GM12873 (cell line): ENCODE data around the gene NTRK2.

Source experiments
- CTCF ChIP-seq: IDR thresholded peaks from 2 replicates; pipeline ENCODE4 v1.5.1; 2012; ENCODE audit warnings: low read depth, mild to moderate bottlenecking, moderate library complexity, low read length, control low read depth; ENCODE audit not compliant: insufficient read depth; ENCODE audit errors: missing control alignments

The NTRK2 gene

GRCh38 chr9:84701801-84702200 lies 32.3 kb downstream of the NTRK2 start:
- no peak for TF ChIP-seq CTCF

DNA sequence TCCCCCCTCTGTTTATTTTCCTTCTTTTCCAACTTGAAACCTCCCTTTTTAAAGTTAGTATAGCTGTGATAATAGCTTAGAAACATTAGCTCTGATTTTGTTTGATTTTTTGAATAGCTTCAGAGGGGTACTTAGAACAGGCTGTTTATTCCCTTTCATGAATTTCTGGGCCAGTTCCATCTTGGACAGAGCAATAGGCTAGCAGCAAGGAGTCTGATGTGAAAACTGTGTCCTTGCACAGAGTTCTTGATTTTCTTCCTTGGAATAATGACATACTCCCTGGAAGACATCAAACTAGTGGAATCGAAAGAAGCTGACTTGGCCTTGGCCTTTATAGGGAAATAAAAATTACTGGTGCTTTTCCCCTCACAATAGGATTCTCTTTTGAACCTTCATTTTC lies 32.9 kb downstream of the NTRK2 start:
- TF ChIP-seq CTCF, result no peak

DNA sequence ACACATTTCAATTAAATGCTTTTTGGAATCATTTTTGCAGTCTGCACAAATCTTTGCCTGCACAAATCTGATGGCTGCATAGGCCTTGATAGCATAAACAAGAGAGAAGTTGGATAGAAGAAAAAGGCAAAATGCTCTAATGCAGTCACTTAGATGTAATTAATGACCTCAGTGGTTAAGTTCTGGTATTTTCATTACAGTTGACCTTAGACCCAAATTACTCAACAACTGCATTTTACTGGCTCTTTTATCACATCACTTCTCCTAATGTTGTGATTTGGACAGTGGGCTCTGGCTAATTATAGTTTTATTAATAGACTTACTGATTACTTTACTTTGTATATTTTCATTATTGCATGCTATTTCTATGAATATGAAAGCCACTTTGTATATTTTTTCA lies 34.3 kb downstream of the NTRK2 start:
- TF ChIP-seq CTCF, result no peak

DNA sequence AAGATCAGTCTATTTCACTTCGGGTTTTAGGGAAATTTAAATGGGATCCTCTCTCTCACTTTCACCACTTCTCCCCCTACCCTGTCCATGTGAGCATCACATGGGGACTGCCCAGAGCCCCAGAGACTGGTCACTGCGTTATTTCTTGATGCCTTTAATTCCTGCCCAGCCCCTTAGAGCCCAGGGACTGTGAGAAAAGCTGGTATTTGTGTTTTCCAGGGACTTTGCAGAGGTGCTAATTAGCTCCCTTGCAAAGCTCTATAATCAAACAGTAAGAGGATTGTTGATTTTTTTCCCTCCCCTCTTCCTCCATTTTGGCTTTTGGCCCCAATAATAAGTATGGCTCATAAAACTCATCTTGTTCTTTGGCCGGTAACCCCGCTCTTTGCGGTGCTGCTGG lies 35.6 kb downstream of the NTRK2 start:
- TF ChIP-seq CTCF, result no peak

GRCh38 chr9:84708400-84708799 lies 38.9 kb downstream of the NTRK2 start:
- TF ChIP-seq CTCF, result no peak

- no peak for TF ChIP-seq CTCF
These were observed 39.5 kb downstream of the NTRK2 start for GRCh38 chr9:84709056-84709455.

DNA sequence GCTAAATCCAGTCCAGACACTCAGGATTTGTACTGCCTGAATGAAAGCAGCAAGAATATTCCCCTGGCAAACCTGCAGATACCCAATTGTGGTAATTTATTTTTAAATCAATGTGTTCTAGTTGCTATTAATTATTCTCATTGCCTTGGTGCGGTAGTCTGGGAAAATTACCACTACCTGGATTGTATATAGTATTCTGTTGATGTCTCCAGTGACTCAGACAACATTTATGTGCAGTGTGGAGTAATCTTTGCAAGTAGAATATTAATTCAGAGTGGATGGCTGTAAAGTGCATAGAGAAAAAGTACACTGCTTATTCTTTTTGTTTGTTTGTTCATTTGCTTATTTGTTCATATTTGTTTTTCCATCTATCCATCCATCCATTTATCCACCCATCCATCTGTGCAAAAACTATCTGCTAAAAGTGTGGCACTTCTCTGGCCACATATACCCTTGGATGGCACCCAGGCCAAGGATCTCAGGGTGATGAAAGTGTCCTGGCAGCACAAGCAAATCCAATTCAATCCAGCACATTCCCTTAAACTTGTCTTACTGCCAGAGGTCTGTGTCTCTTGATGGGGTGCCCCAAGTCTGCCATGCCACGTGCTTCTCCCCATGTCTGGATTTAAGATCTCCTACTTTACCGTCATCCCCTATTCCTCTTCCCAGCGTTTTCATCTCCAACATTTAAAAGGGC lies 41.3 kb downstream of the NTRK2 start:
- TF ChIP-seq CTCF, result no peak

DNA sequence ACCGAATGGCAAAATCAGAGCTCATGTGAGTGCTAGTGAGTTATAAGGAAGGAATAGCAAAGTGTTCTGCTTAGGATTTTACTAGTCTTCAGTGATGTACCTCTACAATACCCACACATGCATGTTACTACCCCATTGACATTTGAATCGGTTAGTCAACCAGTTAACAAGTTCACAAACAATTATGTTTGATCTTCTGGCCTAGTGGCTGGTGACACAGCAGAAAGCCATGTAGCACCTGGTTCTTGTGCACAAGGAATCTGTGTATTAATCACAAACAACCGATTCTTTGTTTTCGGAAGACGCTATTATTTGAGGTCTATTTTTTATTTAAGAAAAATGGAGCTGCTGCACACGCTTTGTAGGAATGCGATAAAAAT lies 41.9 kb downstream of the NTRK2 start:
- no peak for TF ChIP-seq CTCF
